Stimulated activated CD8-positive, alpha-beta memory T cell treated with anti-CD3 and anti-CD28 coated beads, Interleukin-12 subunit alpha, Interleukin-12 subunit beta, amount 100 ng/mL, for 4 hours (primary cell): ENCODE data around the gene NIPSNAP2.
"Not testable (repeated sequence)": the region's sequence is repeated elsewhere in the genome, so short reads cannot be mapped to it uniquely, and the experiment has no call there.

Experiments used
- DNase-seq: peaks from one replicate; pipeline ENCODE4 v3.0.0-alpha.2; 2020; ENCODE audit warnings: low read depth

NIPSNAP2 gene

DNA sequence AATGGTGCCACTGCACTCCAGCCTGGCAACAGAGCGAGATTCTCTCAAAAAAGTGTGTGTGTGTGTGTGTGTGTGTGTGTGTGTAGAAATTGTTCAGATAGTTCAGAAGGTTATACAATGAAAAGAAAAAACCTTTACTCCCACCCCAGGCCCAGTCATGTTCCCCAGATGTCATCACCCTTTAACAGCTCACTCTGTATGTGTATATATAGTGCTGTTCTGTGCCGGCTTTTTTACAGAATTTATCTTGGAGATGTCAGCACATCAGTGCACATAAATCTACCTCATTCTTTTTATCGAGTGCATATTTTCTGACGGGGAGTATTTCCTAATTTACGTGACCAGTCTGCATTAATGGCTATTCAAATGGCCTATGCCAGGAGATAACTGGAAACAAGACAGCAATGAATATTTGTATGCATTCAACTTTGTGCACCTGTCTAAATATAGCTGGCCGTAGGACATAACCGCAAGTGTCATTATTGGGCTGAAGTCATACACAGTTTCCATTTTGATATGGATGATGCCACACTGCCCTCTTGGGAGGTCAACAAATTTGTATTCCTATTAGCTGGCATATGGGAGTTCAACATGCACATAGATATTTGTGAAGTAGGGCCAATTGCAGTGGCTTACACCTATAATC is 11.7 kb downstream of the NIPSNAP2 start:
- no peak for DNase-seq

DNA sequence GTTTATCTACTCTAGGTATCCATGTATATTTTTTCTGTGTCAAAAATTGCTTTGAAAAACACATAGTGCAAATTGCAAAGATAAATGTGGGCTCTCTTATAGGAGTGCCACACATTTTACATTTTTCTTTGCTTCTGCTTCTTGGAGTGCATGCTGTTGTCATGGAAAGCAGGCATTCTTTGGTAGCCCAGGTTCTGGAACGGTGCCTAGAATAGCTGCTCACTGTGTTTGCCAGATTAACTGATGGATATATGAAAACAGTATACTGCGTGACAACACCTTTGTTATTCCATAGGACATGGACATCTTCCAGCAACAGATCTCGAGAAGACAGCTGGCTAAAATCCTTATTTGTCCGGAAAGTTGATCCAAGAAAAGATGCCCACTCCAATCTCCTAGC is 13.4 kb downstream of the NIPSNAP2 start:
- DNase-seq = no peak

DNA sequence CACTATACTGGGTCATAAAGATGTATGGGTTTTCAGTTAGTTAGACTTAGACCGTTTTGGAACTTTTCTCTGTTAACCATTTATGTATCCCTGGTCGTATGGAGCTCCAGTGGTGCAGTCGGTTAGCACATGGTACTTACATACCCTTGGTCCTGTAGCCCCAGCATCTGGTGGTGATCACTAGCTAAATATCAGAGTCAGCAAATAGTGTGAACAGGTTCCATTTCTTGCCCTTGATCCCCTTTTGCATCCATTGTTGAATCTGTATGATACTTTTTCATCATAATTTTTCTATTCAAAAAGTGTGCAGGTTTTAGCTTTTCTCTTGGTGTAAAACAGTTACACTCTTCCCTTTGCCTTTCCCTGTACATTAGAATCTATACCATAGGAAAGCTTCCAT is 15.9 kb downstream of the NIPSNAP2 start:
- DNase-seq = no peak

DNA sequence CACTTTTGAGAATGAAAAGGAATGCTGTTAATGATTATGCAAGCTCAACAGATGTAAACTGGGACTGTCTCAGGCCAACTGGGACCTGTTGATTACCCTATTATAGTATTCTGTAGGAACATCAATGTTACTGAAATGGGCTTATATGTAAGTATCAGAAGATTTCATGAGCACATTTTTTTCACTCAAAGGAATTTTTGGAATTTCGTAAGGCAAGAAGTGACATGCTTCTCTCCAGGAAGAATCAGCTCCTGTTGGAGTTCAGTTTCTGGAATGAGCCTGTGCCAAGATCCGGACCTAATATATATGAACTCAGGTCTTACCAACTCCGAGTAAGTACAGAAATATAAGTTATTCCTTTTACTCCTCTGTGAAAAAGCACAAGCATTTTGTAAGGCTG is 19.2 kb downstream of the NIPSNAP2 start:
- no peak for DNase-seq

DNA sequence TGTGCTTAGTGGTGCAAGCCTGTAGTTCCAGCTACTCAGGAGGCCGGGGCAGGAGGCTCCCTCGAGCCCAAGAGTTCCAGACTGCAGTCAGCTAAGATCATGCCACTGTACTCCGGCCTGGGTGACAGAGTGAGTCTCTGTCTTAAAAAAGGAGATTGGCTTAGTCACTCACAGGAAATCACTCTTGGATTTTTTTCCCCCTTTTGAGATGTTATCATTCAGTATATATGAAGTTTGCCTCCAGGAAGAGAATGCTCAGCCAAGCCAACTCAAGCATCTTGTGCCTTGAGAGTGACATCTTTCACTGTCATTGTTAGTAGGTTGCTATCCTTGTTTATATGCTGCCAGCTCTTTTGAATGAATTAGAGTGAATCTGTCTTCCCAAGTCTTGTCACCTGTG is 28.0 kb downstream of the NIPSNAP2 start:
- no peak for DNase-seq

DNA sequence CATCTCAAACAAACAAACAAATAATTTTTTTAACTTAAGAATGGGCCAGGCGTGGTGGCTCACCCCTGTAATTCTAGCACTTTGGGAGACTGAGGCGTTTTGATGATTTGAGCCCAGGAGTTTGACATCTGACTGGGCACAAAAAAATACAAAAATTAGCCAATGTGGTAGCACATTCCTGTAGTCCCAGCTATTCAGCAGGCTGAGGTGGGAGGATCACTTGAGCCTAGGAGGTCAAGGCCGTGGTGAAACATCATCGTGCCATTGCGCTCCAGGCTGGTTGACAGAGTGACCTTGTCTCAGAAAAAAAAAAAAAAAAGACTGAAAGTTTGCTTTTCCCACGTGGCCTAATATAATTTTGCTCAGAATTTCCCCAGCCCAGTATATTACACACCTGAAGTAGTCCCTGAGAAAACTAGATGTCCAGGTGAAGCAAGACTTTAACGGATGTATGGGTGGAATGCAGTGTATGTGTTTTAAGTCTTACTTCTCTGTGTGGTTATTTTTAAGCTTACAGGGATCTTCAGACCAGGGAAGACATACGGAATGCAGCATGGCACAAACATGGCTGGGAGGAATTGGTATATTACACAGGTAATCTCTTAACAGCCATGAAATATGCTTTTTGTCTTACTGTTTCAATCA is 32.6 kb downstream of the NIPSNAP2 start:
- DNase-seq = no peak

DNA sequence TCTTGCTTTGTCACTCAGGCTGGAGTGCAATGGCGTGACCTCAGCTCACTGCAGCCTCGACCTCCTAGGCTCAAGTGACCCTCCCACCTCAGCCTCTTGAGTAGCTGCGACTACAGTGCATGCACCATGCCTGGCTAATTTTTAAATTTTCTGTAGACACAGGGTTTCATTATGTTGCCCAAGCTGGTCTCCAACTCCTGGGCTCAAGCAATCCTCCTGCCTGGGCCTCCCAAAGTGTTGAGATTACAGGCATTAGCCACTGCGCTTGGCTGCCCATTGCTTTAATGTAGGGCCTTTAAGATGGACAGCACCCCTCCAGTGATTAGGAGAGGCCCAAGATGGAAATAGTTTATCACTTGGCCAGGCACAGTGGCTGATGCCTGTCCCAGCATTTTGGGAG is 39.4 kb downstream of the NIPSNAP2 start:
- no peak for DNase-seq

DNA sequence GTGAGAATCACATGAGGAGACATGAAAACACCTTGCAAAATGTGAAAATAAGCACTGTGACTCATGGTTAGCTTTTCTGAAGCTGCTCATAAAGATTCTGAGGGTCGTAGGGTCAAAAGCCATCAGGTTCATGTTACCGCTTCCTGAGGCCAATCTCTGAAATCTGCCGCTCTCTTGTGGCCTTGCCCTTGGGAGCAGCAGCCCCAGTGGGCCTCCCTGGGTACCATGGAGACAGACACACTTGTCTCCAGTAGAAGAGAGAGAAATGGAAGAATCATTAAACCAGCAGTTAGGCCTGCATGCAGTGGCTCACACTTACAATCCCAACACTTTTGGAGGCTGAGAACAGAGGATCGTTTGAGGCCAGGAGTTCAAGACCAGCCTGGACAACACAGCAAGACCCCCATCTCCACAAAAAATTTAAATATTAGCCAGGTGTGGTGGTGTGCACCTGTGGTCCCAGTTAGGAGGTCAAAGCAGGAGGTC is 42.8 kb downstream of the NIPSNAP2 start:
- DNase-seq = no peak

DNA sequence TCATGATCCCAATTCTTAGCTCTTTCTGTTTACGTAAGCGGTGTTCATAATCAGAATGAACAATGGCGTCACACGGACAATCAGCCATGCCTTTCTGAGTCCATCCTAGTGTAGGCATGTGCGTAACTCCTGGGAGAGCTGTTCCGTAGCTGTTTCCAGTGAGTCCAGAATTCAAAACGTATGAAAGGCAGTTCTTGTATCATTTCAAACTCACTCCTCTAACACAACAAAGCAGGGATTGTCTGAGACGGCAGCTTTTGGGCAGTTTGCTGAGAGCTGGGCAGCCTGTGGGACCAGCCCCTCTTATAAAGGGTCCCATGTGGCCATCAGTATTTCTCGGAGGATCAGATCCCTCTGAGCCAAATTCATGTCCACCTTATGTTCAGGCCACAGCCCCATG is 43.5 kb downstream of the NIPSNAP2 start:
- DNase-seq = no peak

DNA sequence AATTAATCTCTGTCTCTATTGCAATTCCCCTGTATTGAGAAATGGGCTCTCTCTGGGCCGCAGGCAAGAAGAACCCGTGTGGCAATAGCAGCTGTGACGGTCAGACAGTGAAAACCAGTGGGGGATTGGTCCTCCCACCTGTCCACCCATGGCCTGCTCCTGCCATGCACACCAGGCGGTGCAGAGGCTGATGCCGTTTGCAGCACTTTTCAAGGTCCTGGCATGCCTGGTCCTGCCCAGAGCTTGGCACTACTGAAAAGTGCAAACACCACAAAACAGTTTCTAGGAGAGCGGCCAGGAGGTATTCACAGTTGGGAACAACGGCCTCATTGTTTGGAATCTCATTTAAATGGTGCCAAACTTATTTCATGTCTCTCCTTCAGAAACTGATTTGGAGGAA is 45.3 kb downstream of the NIPSNAP2 start:
- DNase-seq = no peak

DNA sequence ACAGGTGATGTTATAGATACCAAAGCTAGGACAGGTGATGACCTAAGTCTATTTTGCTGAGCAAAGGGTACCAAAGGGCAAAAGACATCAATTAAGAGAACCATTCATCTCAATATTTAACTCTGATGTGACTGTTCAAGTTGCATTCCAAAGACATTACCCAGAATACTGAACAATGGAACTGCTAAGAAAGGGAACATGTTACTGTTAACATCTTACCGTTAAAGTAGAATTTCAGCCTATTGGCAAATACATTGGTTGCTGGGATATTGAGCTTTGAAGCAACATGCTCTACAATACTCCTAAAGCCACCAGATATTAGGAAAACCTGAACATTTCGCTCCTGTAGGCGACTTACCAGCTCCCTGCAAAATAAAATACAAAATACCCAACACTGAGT is 52.6 kb downstream of the NIPSNAP2 start:
- DNase-seq = not testable (repeated sequence)

DNA sequence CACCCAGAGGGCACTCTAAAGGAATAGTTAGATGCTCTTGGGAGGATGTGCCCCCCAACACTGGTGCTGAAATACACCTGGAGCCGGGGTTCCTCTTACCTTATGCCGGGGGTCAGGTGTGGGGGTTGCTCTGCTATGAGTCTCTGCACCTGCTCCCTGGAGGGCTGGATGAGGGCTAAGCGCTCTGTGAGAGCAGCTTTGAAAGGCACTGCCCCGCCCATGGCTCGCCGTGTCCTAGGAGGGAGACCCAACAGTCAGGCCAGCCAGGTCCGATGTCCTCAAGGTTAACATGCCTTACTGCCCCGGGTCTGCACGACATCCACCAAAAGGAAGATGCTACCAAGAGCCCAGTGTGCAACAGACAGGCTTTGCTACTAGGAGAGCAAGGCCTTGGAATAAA is 55.1 kb downstream of the NIPSNAP2 start:
- no peak for DNase-seq

DNA sequence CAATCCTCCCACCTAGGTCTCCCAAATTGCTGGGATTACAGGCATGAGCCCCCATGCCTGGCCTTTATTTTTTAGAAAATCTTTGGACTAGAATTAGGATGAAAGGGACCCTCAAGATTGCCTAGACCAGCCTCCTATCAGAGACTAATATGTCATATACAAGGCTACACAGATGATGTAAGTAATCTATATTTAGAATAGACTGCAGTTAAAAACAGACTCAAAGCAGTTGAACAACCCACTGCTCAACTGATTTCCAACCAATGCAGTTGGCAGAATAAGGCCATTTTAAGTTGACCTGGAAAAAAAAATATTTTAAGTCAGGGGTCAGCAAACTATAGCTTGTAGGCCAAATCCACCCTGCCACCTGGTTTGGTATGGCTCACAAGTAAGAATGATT is 59.1 kb downstream of the NIPSNAP2 start:
- DNase-seq = no peak

DNA sequence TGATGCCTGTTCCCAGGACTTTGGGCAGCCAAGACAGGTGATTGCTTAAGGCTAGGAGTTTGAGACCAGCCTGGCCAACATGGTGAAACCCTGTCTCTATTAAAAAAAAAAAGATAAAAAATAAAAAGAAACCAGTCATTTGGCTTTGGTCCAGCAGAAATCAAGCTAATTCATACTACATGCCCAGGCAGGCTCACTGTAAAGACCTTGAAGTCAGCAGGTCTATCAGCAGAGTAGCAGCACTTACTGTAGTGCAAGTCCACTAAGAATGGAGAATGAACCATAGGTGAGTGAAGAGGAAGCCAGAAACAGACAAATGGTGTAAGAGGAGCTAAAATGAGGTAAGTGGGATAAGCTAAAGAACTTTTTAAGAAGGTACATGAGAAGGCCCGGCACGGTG is 62.2 kb downstream of the NIPSNAP2 start:
- no peak for DNase-seq

DNA sequence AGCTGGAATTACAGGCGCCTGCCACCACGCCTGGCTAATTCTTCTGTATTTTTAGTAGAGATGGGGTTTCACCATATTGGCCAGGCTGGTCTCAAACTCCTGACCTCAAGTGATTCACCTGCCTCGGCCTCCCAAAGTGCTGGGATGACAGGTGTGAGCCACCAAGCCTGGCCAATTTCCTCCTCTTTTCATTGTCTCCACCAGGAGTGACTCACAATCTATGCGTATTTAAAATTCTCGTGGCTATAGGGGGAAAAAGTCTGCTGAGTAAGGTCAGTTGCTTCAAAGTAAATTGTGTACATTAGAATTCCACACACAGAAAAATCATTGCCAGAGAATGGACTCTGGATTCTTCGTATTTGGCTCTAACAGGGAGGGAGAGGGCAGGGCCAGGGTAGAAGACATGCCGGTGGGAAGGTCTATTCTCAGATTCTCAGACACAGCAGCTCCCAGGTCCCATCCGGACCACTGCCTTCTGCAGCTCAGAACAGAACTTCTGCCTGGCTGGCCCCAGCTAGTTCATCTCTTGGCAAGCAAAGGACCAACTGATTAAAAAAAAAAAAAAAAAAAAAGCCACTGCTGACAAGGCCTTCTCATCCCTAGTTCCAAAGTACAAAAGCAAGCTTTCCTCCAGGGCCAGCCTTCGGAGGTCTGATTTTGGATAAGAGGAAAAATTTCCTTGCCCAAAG is 64.7 kb downstream of the NIPSNAP2 start:
- no peak for DNase-seq

DNA sequence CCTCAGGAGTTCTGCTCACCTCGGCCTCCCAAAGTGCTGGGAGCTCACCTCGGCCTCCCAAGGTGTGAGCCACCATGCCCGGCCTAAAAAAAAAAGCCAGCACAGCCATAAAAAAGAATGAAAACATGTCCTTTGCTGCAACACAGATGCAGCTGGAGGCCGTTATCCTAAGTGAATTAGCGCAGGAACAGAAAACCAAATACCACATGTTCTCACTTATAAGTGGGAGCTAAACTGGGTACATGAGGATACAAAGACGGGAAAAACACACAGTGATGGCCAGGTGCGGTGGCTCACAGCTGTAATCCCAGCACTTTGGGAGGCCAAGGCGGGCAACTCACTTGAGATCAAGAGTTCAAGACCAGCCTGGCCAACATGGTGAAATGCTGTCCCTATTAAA is 66.0 kb downstream of the NIPSNAP2 start:
- DNase-seq = no peak

DNA sequence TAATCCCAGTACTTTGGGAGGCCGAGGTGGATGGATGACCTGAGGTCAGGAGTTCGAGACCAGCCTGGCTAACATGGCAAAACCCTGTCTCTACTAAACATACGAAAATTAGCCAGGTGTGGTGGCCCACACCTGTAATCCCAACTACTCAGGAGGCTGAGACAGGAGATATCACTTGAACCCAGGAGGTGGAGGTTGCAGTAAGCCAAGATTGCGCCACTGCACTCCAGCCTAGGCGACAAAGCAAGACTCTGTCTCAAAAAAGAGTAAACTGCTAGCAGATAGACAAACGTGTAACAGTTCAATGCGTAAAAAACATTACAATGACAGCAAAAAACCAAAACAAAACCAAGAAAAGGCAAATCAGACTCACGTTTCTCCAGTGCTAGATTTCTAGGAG is 67.2 kb downstream of the NIPSNAP2 start:
- not testable (repeated sequence) for DNase-seq

DNA sequence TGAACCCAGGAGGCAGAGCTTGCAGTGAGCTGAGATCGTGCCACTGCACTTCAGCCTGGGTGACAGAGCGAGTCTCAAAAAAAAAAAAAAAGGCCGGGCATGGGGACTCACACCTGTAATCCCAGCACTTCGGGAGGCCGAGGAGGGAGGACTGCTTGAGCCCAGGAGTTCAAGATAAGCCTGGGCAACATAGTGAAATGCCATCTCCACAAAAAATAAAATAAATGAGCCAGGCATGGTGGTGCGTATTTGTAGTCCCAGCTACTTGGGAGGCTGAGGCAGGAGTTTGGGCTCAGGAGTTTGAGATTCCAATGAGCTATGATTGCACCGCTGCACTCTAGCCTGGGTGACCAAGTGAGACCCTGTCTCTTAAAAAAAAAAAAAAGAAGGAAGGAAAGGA is 68.2 kb downstream of the NIPSNAP2 start:
- not testable (repeated sequence) for DNase-seq

DNA sequence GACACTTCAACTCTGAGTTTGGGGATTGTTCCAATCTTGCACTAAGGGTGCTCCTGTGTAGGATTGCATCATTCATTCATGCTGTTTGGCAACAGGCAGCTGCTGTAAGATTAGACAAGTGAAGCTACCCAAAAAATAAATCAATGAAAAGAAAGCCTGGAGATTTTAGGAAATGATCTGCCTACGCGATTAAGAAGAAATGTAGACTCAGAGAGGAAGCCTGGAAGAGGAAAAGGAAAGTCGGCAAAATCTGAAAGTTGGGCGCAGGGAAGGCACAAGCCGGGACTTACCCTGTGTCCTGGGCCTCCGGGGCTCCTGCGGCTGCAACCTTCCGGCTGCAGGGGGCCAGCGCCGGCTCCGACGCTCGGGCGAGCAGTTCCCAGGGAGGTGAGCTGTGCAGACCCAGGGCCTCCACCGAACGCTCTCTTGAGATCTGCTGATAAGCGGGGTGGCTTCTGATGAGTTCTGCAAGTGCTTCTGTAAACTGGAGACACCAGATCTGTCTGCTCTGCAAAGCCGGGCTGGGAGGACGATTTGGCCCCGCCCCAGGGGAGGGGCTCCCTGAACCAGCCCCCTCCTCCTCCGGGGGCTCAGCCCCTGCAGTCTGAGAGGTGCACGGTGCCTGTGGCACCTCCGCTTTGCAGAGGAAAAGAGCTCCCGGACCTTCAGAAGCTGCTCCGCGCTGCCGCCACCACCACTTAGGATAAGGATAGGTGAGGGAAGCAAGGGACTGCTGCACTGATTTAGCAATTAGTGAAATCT is 69.5 kb downstream of the NIPSNAP2 start:
- peak; percentile 57 for DNase-seq

DNA sequence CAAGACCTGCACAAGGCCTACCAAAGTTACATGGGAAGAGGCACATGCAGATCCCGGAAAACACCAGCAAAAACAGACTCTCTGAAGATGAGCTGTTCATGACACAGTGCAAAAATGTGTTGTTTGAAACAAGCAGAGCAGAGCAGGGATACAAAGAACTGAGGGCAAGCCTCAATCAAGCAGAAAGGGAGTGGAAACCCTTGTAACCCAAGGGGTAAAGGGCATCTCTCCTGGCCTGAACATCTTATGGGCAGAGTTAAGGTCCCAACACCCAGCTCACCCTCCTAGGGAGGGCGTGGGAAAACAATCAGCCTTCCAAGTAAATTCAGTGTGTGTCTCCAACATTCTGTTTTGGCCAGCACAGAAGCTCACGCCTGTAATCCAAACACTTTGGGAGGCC is 76.3 kb downstream of the NIPSNAP2 start:
- no peak for DNase-seq

DNA sequence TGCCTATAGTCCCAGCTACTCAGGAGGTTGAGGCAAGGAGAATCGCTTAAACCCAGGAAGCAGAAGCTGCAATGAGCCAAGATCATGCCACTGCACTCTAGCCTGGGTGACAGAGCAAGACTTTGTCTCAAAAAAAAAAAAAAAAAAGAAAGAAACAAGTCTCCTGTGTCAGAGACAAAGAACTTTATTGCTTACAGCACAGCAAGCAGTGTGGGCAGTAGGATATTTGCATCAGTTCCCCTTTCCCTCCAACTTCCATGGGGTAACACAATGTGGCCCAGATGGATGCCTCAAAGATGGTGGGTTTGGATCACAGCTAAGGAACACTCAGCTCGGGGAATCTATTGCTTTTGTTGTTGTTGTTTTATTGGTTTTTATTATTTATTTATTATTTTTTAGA is 81.4 kb downstream of the NIPSNAP2 start:
- not testable (repeated sequence) for DNase-seq

DNA sequence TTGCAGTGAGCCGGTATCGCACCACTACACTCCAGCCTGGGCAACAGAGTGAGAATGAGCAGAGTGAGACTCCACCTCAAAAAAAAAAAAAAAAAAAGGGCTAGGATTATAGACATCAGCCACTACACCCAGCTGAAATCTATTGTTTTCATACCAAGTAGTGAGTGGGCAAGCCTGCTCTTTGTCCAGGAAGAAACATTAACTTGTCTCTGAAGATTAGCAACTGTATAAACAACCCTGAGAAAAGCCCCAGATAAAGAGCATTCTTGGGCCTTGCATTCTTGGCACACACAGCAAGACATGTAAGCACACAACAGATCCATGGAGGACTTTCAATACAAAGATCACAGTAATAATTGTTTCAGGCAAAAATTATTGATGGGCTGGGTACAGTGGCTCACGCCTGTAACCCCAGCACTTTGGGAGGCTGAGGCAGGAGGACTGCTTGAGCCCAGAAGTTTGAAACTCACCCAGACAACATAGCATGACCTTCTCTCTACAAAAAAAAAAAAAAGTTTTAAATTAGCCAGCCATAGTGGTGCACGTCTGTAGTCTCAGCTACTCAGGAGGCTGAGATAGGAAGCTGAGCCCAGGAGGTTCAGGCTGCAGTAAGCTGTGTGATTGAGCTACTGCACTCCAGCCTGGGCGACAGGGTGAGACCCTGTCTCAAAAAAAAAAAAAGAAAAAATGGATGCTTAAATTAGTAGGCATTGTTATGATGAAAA is 82.5 kb downstream of the NIPSNAP2 start:
- no peak for DNase-seq
